22Rv1 (cell line): ENCODE results near the gene PRLH.

Source experiments
- ZFX ChIP-seq: fragments of 450-650 bp; IDR thresholded peaks from 2 replicates; pipeline ENCODE4 v1.6.1; 2017; ENCODE audit warnings: antibody characterized with exemption, borderline replicate concordance
- TF ChIP-seq, protein P1 (sequence below): fragments of 450-650 bp; IDR thresholded peaks from 2 replicates; pipeline ENCODE4 v1.5.1; 2017; ENCODE audit warnings: mild to moderate bottlenecking

DNA sequence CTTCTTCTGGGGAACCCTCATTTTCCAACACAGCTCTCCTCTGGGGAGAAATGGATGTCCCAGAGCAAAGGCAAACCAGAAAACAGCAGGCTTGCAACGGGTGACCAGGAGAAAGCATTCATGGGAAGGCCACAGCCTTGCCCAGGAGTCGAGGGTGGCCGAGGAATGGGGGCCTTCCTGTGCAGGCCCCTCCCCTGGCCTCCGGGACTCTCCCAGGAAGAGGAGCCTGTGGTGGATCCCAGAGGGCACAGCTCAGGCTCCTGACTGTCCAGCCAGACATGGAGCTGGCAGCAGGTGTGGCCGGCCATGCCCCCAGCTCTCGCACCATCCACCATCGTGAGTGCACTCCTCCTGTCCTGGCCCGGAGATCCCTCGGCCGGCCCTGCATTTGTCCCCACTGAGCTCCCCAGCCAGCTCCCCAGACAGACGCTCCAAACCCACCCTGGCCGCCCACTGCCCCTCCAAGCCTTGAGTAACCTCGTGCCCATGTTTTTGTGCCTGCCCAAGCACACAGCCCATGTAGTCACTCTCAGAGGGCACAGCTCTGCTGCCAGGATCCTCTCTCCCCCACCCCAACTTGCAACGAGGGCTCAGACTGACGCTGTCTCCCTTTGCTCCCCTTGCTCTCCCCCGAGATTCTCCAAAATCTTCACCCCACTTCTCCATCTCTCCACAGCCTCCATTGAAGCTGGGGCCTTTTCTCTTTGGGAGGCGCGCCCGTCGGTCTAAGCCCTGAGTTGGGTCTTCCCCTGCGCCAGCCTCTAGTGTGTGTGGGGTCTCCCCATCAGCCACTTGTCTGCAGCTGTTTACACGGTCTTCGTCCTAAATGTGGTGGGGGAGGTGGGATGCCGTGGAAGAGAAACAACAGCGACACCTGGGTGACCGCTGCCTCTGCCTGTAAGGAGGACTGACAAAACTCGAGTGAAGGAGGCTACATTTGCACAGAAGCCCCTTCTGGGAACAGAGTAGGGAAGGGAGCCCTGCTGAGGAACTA is 9.8 kb downstream of the PRLH start:
- TF ChIP-seq, protein P1, sequence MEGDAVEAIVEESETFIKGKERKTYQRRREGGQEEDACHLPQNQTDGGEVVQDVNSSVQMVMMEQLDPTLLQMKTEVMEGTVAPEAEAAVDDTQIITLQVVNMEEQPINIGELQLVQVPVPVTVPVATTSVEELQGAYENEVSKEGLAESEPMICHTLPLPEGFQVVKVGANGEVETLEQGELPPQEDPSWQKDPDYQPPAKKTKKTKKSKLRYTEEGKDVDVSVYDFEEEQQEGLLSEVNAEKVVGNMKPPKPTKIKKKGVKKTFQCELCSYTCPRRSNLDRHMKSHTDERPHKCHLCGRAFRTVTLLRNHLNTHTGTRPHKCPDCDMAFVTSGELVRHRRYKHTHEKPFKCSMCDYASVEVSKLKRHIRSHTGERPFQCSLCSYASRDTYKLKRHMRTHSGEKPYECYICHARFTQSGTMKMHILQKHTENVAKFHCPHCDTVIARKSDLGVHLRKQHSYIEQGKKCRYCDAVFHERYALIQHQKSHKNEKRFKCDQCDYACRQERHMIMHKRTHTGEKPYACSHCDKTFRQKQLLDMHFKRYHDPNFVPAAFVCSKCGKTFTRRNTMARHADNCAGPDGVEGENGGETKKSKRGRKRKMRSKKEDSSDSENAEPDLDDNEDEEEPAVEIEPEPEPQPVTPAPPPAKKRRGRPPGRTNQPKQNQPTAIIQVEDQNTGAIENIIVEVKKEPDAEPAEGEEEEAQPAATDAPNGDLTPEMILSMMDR = no peak
- no peak for TF ChIP-seq ZFX
